Fibroblast of skin of scalp (primary cell): ENCODE measurements around the gene GATAD2B. TPM values are rescaled to one million over a fixed set of nuclear protein-coding genes. Genes with fewer than 3 reads are reported as not detected.

Experiments
- DNase-seq: peaks from one replicate; pipeline ENCODE4 v3.0.0-alpha.2; 2013
- polyA plus RNA-seq, 2 experiments: library from polyadenylated mRNA; unstranded; fragments of 120-200 nt; gene quantifications; one replicate each; pipeline ENCODE4 v1.2.1, GENCODE V29; 2013; ENCODE audit not compliant: insufficient read length in 2 of 2

Gene GATAD2B
- polyA plus RNA-seq (2013, experiment 1 of 2; ENCODE audit: insufficient read length) = 15.8 TPM
- 12.9 TPM for polyA plus RNA-seq (2013, experiment 2 of 2; ENCODE audit: insufficient read length)

DNA sequence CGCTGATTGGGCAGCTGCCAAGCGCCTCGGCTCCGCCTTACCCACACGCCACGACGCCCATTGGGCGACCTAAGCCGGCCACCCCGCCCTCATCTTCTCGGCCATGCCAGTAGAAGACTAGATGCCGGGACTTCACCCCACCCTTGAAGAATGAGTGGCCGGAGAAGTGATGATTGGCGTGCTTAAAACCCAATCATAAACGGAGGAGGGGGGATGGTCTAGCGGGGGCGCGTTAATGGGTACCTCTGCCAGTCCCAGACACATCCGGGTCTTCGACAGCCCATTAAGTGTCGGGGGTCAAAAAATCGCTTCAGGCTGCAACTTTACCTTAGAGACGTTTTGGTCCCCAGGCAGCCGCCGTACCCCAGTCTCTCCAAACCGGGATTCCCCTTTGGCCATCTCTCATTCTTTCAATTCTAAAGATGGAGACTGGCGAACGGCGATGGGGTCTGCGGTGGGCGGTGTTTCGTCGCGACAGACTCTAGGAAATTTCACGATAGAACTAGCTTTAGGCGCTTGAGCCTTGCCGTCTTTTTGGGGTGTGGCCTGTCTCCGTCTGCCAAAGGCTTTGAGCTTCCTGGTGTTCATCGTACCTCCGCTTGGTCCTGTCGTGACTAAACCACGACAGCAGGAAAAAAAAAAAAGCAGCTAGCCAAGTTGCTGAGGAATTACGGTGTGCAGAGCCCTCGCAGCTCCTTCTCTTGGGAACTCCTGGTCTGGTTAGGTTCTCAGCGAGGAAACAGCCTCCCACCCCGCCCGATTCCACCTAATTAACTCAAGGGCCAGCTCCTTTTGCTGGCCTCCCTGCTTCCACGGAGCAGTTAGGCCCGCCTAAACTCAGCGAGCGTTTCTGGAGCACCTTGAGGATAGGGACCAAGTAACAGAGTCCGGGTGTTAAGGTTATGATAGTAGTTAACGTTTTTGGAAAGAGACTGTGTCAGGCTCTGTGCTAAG lies at the start of gene GATAD2B:
TSS of gene GATAD2B (minus strand) at position 1 of the 954 bp plus-strand sequence. CDS start 94,625 bp downstream, outside the sequence.
- peak; percentile 100 for DNase-seq

DNA sequence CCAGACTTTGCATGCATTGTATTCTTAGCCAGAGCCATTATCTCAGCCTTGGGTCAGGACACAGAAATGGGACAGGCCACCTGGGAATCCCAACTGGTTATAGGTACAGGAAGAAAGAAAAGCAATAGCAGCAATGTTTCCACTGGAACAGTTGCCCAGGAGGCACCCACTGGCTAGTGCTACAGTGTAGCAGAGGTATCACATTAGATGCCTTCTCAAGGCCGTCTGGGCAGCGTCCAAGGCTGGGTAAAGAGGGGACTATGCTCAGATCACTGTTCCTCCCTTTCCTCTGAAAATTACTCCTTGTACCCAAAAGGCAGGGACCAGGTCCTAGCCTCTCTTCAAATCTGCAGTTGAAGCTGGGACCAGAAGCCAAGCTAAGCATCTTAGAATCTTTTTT lies 47.6 kb upstream of the GATAD2B start:
- DNase-seq = no peak

DNA sequence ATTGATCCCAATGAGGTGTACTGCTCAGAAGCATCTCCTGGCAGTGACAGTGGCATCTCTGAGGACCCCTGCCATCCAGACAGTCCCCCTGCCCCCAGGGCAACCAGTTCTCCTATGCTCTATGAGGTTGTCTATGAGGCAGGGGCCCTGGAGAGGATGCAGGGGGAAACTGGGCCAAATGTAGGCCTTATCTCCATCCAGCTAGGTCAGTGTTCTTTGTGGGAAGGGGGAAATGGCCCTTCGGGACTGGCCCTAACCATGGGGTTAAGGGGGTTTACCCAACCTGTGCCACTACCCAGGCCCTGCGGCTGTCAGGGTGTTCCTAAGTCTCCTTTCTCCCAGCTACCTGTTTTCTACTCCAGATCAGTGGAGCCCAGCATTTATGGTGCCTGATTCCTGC lies 46.2 kb upstream of the GATAD2B start:
- no peak for DNase-seq

DNA sequence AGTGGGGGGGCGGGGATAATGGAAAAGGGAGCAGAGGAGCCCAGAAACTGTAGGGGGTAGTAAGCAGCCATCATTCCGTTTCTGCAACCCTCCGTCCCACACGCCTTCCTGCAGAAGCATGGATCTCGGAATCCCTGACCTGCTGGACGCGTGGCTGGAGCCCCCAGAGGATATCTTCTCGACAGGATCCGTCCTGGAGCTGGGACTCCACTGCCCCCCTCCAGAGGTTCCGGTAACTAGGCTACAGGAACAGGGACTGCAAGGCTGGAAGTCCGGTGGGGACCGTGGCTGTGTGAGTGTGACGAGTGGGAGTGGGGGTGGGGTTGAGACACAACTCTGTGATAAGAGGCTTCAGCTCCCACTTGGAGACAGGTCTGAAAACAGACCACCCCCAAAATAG lies 45.6 kb upstream of the GATAD2B start:
- DNase-seq = no peak

DNA sequence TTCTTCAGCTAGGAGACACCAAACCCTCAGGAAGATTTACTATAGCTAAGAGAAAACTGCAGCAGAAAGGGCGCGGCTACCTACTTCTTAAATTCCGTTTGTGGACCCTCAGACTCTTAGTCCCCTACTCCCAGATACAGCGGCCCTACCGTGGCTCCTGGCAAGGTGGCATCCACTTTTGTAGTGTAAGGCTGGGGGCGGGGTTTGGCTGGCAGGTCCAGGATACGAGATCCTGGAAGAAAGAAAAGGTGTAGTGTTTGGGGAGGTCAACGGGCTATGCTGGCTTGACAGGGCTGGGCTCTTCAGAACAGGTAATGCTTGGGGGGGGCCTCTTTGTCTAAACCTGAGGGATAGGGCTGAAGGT lies 45.2 kb upstream of the GATAD2B start:
- DNase-seq = no peak

DNA sequence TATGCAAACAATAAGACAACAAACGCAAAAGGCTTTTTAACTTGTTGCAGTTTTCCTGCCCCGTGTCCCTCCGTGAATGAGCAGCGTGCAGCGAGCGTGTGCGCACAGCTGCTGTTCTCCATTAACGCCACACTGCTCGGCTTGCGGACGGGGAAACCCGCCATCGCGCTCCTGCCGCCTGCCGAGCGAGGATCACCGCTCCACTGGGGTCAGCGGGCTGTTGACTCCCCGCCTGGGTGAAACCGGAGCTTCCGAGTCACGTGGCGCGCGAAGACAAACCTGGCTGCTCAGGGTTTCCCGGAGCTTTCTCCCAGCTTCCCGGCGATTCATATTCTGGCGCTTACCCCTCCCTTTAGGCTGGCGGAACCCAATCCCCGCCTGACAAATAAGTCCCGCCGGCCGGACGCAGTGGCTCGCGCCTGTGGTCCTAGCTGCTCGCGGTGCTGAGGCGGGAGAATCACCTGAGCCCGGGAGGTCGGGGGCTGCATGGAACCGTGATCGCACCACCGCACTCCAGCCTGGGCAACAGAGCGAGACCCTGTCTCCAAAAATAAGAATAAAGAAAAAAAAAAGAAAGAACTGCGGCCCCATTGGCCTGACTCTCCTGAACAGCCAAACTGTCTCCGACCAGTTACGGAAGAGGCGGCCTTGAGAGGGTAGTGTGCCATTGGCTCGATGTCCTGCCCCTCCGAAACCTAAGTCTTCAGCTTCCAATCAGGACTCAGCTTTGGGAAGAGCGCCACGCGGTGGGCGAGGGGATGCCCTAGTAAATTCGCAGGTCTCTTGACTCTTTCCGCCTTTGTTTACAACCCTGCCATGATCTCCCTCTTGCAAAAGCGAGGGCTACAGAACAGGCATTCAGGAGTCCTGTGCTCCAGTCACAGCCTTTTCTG lies 44.6 kb upstream of the GATAD2B start, which contains the start of gene CREB3L4:
TSS of gene CREB3L4 (plus strand) at position 796 of the 893 bp plus-strand sequence. CDS start 624 bp downstream, outside the sequence.
- DNase-seq = peak; percentile 97

DNA sequence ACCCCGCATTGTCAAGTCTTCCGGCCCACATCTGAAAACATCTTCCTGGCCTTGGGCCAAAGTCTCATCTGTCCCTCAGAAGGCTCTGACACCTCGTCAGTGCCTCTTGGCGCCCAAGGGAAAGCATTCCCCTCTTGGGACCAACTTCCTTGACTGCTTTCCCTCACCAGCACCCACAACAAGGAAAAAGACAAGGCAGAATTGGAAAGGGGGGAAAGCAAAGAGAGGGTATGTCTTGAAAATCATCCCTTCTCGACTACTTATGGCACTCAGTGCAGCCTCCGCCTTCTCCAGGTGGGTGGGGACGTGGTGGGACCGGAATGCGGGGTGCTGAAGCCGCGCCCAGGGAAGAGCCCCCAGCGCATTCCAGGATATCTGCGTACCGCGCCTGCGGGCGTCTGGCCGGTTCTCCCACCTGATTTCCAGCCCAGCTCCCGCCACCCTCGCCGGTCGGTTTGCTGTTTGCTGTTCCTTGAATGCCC lies 41.1 kb upstream of the GATAD2B start:
- DNase-seq = no peak

DNA sequence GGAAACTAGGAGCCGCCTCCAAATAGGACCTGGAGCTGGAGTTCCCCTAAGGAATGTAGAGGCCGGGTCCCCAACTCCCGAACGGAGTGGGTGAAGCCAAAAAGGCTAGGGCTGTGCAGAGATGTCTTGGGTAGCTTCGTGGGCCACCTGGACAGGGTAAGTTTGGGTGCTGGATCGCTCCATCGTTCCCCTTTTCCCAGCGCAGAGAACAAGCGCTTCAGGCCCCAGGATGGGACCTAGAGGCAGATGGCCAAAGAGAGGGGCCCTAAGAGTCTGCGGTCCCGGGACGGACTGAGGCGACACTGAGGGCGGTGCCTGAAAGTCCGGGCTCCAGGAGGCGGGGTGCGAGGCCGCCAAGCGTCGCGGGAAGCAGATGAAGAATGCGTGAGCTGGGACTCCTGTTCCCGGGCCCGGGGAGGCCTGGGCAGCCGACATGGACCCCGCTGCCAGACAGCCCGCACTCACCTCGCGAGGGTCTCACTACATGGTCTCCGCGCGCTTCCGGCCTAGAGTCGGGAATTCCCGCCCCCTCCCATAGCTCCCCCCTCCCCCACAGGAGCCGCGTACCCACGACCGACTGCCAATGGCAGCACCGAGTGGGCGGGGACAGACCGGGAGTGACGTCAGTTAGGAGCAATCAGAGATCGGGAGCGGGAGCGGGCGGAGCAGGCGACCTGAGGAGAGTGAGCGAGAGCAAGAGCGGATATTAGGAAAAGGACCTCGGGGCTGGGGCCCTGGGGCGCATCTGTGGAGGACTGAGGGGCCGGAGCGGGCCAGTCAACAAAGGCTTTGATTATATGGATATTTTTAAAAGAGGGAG lies 40.5 kb upstream of the GATAD2B start, which contains the start of gene SLC39A1:
TSS of gene SLC39A1 (minus strand) at position 508 of the 820 bp plus-strand sequence. CDS start 822 bp downstream, outside the sequence.
- DNase-seq = peak; percentile 96

DNA sequence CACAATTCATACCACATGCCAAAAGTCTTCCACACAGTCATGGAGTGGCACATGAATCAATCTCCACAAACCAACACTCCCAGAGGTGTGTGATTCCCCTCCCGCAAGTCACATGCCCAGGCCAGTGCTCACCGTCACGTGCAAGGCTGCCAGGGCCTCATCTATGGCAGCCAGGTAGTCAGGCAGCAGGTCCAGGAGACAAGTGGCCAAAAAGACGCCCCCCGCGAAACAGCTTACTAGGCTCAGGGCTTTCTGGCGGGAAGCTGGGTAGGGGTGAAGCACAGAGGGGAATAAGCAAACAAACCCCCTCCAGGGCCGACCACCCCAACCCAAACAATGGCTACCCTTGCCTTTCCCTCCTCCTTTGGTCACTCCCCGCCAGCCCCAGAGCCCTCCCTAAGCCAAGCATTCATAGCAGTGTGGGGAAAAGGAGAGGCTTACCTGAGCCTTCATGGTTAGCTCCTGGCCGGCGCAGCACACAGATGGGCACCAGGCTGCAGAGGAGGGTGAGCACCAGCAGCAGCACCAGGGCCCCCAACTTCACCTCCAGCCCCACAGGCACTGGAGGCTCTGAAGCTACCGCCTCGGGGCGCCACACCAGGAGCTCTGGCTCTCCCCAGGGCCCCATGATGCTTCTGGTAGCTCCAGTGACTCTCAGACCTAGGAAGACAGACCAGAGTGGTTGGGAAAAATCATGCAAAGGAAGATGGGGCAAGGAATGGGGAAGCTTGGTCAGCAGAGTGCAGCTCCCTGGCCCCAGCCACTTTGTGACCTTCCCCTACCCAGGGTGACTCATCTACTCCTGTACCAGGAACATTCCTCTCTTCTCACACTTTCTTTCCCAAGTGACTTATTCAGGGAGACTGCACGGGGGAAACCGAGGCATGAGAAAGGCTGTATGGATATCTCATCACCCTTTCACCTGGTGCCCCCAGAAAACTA lies 39.6 kb upstream of the GATAD2B start:
- peak; percentile 48 for DNase-seq

DNA sequence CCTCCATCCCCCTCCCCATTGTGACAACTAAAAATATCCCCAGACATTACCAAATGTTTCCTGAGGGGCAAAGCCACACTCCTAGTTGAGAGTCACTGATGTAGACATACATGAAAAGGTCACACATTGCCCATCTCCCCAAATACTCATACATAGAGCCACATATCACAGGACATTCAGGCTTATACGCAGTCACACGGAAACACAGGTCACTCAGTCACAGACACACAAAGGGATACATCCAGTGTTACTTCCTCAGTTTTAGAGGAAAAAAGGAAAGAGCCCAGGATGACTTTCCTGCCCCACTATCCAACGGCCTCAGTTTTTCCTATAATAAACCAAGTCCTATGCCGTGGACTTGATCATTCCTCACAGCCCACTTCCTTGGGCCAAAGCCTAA lies 38.6 kb upstream of the GATAD2B start:
- no peak for DNase-seq

DNA sequence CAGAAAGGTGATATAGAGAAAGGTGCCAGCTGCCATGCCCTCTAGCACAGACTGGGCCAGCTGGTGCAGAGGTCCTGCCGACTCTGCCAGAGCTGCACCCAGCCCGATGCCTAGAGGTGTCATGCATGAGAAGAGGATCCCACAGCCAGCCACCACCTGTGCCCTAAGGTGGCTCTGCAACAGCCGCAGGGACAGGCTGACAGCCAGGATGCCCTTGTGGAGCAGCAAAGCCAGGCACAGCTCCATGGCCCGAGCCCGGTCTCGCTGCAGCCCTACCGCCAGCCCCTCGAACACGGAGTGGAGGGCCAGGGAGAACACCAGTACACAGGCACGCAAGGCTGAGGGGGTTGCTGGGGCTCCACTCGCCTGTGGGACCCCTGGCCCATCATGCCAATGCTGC lies 37.4 kb upstream of the GATAD2B start:
- no peak for DNase-seq

DNA sequence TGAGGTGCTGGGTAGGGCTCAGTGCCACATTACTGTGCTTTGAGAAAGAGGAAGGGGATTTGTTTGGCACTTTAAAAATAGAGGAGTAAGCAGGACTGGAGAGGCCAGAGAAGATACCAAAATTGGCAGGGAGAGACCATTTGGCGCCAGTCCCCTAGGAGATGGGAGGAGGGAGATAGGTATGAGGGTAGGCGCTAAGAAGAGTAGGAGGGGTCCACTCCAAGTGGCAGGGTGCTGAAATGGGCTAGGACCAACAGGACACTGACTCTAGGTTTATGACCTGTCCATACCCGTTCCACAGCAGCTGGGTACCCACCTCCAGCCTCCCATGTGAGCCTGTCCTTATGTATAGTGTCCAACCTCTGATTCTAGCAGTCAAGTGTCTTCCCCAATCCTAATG lies 36.7 kb upstream of the GATAD2B start:
- no peak for DNase-seq

DNA sequence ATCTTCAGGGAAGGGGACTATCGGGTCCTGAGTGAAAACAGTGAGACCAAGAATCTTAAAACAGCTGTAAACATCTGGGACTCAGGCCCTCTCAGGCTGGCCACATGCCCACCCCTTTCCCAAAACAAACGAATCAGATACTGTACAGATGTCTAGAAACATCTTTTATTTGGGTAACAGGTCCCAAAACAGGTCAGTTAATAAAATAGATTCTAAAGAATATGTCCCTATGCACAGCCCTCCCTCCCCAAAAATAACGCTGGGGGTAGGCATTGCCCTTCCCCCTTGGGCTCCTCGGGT lies 36.1 kb upstream of the GATAD2B start:
- no peak for DNase-seq

DNA sequence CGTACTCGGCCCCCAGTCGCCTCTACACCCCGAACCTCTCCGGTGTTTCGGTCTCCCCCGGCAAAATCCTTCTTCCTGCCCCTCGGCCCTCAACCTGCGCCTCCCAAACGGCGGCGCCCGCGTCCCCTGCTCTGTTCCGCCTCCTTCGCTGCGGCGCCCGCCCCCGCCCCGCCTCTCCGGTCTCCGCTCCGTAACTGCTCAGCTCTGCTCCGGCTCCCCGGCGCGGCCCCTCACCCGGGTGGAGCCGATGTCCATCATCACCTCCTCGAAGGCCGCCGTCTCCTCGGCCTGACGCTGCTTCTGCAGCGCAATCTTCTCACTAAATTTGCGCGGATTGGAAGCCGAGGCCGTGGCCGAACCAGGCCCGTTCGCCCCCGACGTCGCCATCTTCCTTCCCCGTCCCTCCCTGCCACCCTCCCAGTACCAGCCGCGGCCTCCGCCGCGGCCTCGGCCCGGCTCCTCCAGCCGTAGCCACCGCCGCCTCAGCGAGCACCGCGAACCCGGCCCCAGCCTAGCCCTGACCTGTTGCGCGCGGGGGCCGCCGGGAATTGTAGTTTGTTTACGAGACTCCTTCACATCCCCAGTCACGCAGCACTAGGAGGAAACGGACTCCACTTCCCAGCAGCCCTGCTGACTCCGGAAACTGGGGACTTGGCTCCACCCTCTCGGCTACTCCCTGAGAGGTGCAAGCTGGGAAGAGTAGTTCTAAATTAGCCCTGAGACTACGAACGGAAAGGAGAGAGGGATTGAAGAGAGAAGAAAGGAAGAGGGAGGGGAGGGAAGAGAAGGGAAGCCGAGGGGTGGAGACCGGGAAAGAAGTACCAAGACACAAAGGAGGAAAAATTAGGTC lies 35.6 kb upstream of the GATAD2B start, which contains the start of gene CRTC2:
TSS of gene CRTC2 (minus strand) at position 502 of the 850 bp plus-strand sequence. CDS start at position 387, 115 bp downstream.
- DNase-seq = peak; percentile 98

DNA sequence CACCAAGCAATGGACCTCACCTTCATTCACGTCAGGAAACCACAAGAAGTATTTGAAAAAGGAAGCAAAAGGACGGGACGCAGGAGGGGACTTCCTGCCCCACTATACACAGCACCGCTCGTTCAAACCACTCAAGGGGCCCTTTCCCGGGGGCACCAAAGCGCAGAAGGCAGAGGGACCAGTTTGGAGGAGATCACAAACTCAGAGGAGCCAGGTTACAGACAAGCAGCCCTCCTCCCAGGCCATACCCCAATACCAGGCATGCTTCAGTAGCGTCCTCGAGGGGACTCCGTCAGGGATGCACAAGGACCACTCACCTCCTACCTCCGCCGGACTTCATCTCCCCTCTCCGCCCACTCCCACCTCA lies 35.0 kb upstream of the GATAD2B start:
- DNase-seq = no peak

DNA sequence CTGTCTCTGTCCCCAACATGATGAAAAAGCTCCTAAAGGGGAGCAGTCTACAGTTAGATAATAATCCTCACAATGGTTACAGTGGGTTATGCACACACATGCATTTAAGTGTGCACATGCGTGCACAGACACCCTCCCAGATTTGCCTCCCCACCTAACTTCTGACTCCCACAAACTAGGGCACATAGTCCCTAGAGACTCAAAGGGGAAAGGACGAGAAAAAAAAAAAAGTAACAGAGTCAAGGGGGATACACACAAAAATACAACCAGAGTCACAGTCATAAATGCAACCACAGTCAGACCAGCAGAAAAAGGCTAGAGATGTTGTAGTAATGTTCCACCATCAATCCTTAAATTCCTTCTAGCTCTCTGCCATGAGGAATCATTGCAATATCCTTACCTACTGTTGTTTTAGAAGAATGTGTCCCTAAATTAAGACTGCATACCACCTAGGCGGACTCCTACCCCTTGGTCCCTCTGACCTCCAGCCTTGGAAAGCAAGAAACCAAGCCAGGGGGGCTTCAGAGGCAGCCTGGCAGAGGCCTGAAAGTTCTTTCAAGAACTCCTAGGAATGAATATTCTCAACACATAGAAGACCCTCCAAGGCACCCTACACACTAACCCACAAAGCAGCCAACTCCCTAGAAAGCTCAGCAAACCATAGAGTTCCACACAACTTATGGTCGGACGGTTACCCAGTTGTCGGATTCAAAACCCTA lies 34.4 kb upstream of the GATAD2B start:
- DNase-seq = no peak

DNA sequence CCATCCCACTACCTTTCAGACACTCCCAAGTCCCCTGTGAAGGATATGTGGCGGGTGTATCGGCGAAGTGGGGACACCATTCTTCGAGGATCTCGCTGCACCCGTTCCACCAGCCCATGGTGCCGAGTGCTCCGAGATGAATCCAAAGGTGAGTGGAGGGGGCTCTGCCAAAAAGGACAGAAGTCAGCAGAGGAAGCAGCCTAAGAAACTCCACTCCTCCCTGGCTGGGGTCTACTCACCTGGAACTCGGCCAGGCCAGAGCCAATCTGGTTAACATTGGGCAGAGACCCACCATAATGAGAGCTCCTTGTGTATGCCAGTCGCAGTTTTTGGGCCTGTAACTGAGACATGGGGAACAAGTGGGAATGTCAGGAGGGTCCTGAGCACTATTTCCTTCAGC lies 32.1 kb upstream of the GATAD2B start:
- DNase-seq = no peak

DNA sequence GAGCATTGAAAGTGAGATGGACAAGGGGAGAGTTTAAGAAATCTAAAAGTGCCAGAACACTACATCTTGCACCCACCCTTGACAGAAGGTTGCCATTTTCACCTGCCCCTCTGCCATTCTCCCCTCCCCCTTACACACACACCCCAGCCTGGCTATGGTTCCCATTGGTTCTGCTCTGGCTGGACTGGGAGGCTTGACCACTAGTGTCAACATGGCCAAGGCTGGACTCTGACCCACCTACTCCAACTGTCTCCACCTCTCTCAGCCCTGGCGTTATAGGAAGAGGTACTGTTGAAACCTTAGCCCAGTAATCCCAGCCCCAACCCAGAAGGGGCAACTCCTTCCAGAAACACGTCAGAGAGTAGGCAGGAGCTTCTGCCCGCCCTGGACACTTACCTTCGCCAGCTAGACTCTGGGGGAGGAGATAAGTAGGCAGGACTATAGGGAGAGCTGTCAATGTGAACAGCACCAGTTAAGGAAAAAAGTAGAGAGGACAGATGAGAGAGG lies 31.1 kb upstream of the GATAD2B start:
- no peak for DNase-seq

DNA sequence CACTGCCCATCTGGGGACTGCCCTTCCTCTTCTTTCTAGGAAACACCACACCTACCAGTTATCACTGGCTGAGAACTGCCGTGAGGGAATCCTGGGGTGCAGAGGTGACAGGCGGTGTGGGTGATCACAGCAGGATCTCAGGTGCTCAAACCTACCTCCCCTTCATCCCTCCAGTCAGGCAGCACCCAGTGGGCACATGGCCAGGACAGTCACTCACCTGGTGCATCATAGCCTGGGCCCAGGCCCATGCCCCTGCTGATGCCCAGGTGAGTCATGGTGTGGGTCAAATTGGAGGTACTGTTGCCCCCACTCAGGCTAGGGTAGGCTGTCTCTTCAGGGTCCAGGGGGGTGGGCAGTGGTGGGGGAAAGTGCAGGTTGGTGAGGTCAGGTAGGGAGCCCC lies 29.0 kb upstream of the GATAD2B start:
- DNase-seq = no peak
